GM19193 (cell line): Measurements from ENCODE around the gene KRTAP26-1.

Source experiments
- POLR2A ChIP-seq: IDR thresholded peaks from 4 replicates; pipeline ENCODE4 v1.6.1; 2011; ENCODE audit not compliant: insufficient read depth, insufficient read length; ENCODE audit errors: extremely low read depth

KRTAP26-1 gene

GRCh38 chr21:30306884-30307283, 13.2 kb downstream of the KRTAP26-1 start:
- no peak for TF ChIP-seq POLR2A

- TF ChIP-seq POLR2A, result no peak
Observed at GRCh38 chr21:30305136-30305535, 15.0 kb downstream of the KRTAP26-1 start.

- TF ChIP-seq POLR2A, result no peak
Observed at GRCh38 chr21:30289215-30289614, 30.9 kb downstream of the KRTAP26-1 start, which contains the start of gene KRTAP25-1. Gene KRTAP25-1 (minus strand): TSS chr21:30289514. CDS start chr21:30289490, 24 bp downstream.

- TF ChIP-seq POLR2A, result no peak
Observed at GRCh38 chr21:30282850-30283249, 37.3 kb downstream of the KRTAP26-1 start, which contains the start of gene KRTAP24-1. Gene KRTAP24-1 (minus strand): TSS chr21:30282950. CDS start chr21:30282932, 18 bp downstream.

- no peak for TF ChIP-seq POLR2A
Observed at GRCh38 chr21:30271611-30272010, 48.5 kb downstream of the KRTAP26-1 start.

- TF ChIP-seq POLR2A, result no peak
Observed at GRCh38 chr21:30271156-30271555, 49.0 kb downstream of the KRTAP26-1 start.

- TF ChIP-seq POLR2A, result no peak
Observed at GRCh38 chr21:30269803-30270530, 50.1 kb downstream of the KRTAP26-1 start.
